Lower leg skin (tissue), 3 donors: ENCODE results near the gene JPH2.

Source experiments
- POLR2A ChIP-seq, 2 donors: fragments of 450-650 bp; IDR thresholded peaks; one replicate each; pipeline ENCODE4 v1.6.1; 2016 to 2017; ENCODE audit warnings: antibody characterized with exemption in 2 of 2, mild to moderate bottlenecking in 1 of 2, moderate library complexity in 1 of 2
- TF ChIP-seq, protein P1 (sequence below), 3 donors: fragments of 450-650 bp; IDR thresholded peaks; one replicate each; pipeline ENCODE4 v1.5.1; 2016; ENCODE audit warnings: antibody characterized with exemption in 3 of 3, mild to moderate bottlenecking in 3 of 3, moderate library complexity in 2 of 3

GRCh38 chr20:44181611-44182010 is 5.4 kb downstream of the JPH2 start:
- TF ChIP-seq, protein P1, sequence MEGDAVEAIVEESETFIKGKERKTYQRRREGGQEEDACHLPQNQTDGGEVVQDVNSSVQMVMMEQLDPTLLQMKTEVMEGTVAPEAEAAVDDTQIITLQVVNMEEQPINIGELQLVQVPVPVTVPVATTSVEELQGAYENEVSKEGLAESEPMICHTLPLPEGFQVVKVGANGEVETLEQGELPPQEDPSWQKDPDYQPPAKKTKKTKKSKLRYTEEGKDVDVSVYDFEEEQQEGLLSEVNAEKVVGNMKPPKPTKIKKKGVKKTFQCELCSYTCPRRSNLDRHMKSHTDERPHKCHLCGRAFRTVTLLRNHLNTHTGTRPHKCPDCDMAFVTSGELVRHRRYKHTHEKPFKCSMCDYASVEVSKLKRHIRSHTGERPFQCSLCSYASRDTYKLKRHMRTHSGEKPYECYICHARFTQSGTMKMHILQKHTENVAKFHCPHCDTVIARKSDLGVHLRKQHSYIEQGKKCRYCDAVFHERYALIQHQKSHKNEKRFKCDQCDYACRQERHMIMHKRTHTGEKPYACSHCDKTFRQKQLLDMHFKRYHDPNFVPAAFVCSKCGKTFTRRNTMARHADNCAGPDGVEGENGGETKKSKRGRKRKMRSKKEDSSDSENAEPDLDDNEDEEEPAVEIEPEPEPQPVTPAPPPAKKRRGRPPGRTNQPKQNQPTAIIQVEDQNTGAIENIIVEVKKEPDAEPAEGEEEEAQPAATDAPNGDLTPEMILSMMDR (IDR thresholded peaks at IDR 0.05) = no peak
- no peak for TF ChIP-seq POLR2A (IDR thresholded peaks at IDR 0.05)
